Measurements from ENCODE around the gene U2AF1.
"Not testable (repeated sequence)": the region's sequence is repeated elsewhere in the genome, so short reads cannot be mapped to it uniquely, and the experiment has no call there.

Gene U2AF1

DNA sequence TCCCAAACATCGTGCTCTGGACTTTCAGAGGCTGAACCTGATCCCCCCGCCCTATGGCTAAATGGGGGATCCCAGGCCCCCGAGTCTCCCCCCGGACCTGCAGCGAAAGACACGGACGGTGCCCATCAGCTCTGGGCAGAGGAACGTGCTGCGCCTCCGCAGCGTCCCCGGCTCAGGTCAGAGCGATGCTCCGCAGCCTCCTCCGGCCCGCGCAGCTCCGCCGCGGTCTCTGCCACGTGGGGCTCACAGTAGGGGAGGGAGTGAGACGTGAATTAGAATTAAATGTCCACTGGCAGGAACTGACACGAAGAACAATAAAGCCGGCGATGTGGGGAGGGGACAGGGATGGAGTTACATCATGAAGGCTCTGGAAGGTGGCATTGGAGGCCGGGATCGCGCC is 30.7 kb downstream of the U2AF1 start:
- DNase-seq (ENCODE audit: low read depth): not testable (repeated sequence)

DNA sequence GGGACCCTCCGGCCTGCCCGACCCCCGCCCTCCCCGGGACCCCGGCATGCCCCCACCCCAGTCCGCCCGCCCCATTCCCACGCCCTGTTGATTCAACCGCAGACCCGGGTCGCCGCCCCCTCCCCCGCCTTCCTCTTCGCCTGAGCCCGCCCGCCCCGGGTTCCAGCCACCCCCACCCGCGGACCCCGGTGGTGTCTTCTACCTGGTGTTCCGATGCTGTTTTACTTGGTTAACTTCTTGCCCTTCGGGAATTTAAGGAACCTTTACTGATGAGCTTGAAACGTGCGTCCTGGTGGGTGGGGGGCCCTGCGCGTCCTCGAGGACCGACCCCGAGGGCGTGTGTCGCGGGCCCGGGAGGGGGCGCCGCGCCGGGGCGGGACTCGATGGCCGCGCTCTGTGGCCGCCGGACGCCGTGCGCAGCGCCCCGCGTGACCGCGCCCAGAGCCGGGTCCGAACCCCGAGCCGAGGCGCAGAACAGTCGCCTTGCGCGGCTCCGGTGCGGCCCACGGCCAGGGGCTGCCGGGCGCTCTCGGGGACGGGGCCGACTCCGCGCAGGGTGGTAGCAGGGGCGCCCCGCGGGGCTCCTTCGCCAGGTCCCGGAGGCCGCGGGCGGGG is 31.2 kb downstream of the U2AF1 start:
- not testable (repeated sequence) for DNase-seq (ENCODE audit: low read depth)

DNA sequence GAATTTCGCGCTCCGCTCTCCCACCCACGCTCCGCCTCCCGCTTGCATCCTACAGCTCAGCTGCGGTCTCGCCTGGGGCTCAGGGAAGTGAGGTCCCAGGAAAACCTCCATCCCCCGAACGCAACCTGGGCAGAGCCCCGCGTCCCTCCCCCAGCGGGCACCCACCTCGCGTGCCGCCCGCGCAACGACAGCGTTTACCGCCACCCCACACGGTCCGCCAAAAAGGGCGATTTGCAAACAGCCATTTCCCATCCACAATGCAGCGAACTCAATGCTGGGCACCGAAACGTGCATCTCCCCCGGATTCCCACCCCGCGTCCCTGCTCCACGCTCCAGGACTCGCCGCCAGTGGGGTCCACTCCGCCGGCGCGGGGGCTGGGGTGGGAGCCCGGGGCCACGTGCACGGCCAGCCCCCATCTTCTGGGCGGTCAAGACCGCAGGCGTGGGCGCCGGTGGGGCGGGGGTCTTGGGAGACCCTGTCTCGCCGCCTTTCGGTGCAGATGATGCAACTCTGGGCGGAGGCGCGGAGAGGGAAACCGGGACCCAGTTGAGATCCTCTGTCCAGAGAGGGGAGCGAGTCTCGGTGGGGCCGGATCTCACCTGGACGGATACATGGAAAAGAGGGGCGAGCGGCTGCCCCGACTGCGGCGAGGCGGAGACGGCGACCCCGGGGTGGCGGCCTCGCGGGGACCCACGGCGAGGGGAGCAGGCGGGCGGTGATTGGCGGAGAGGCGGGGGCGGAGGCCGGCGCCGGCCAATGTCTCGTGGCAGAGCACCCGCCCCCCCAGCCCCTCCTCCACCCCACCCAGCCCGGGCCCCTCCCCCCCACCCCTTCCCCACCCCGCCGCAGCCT is 32.0 kb downstream of the U2AF1 start, which contains the start of gene CBS:
CBS (minus strand) TSS at position 666 of the 853 bp plus-strand sequence. CDS start 3,642 bp downstream, outside the sequence.
- not testable (repeated sequence) for DNase-seq (ENCODE audit: low read depth)

- not testable (repeated sequence) for DNase-seq (ENCODE audit: low read depth)
These were observed 32.8 kb downstream of the U2AF1 start for GRCh38 chr21:43074401-43075169.

GRCh38 chr21:43072742-43073141 is 34.6 kb downstream of the U2AF1 start:
- DNase-seq (ENCODE audit: low read depth): not testable (repeated sequence)

- not testable (repeated sequence) for DNase-seq (ENCODE audit: low read depth)
These were observed 37.7 kb downstream of the U2AF1 start for GRCh38 chr21:43069682-43070081.

DNA sequence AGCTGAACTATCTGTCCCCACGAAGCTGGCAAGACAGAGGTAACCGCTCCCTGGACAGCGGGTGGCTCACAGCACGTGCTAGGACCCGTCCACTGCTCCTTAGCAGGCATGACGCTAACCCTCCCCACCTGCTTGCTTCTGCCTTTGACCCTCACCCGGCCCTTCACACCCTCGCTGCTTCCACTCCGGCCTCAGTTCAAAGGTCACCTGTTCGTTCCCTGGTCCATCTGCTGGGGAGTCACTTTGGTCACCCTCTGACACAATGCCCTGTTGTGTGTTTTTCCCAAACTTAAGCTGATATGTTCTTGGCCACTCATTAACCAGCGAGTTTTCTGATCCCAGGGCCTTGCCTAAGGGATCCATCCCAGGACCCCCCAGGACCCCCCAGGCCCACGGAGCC is 39.3 kb downstream of the U2AF1 start:
- not testable (repeated sequence) for DNase-seq (ENCODE audit: low read depth)

GRCh38 chr21:43066690-43067089 is 40.7 kb downstream of the U2AF1 start:
- not testable (repeated sequence) for DNase-seq (ENCODE audit: low read depth)

- not testable (repeated sequence) for DNase-seq (ENCODE audit: low read depth)
These were observed 41.4 kb downstream of the U2AF1 start for GRCh38 chr21:43065991-43066390.

DNA sequence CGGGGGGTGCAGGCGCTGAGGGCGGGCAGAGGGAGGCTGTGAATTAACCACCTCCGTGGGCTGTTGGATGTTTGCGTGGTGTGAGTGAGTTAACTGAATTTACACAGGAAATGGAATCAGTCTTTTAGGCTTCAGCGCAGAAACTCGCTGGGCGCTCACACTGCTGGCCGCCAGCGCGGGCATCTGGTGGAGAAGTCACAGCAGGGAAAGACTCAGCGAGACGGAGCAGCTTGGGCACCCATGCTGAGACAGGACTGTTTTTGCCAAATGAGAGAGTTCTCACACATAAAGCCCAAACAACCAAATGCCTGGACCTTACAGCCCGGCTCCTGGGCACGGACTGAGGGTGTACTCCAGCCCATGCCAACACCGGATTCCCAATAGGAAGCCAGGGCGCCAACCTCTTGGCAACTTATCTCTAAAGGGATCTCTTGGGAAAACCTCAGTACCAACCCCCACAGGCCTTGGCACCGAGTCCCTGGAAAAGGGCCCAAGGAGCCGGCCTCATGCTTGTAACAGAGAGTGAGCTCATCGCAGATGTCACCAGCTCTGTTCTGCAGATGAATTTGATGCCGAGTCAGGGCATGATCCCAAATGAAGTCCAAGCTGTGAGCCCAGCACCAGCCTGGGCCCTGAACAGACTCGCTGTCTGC is 43.0 kb downstream of the U2AF1 start:
- DNase-seq (ENCODE audit: low read depth): not testable (repeated sequence)

- DNase-seq (ENCODE audit: low read depth): not testable (repeated sequence)
These were observed 44.3 kb downstream of the U2AF1 start for GRCh38 chr21:43062955-43063664.

GRCh38 chr21:43053112-43053511 is 54.3 kb downstream of the U2AF1 start:
- DNase-seq (ENCODE audit: low read depth): not testable (repeated sequence)

GRCh38 chr21:43045876-43046821 is 61.2 kb downstream of the U2AF1 start:
- DNase-seq (ENCODE audit: low read depth): not testable (repeated sequence)

DNA sequence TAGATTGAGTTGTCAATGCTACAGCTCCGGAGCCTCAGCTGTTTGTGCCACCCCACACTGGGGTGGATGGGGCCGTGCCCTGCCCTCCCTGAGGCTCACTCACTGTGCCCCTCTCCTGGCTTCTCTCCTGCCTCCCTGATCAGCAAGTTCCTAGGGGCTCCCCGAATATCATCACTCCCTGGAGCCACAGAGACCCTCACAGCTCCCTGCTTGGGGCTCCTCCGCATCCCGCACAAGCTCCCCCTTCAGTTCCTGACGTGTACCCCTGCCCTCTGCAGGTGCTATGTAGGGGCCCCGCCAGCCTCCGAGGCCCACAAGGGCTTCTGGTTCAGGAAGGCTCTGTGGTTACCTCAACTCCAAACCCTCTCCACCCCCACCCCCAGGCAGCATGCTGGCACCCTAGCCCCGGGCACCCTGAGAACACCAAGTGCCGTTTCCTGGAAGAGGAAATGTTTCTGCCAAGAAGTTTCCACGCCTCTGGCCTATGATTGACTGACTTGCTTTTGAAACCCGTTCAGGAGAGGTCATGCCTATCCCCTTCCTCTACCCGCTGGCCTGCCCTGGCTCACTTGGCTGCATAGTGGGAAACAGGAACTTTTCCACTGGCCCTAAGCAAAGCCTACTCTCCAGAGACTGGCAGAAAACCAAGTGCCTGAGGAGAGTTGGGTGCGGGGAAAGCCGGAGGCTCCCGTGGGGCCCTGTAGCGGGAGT is 62.0 kb downstream of the U2AF1 start:
- not testable (repeated sequence) for DNase-seq (ENCODE audit: low read depth)

DNA sequence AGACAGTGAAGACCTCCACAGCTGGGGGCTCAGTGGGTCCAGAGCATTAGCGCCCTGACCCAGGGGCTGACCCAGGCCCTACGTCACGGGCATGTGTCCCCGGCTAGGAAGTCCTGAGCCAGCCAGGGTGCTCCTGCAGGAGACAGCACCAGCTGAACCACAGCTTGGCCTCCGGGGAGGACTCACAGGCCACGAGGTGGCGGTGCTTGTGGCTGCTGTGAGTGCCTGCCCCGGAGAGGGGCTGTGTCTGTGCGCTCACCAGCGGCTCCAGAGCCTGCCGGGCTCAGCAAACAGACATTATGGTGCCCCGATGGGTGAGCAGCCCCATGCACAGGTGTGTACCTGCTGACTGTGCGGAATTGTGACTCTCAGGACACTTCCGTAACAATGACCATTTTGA is 62.8 kb downstream of the U2AF1 start:
- not testable (repeated sequence) for DNase-seq (ENCODE audit: low read depth)

DNA sequence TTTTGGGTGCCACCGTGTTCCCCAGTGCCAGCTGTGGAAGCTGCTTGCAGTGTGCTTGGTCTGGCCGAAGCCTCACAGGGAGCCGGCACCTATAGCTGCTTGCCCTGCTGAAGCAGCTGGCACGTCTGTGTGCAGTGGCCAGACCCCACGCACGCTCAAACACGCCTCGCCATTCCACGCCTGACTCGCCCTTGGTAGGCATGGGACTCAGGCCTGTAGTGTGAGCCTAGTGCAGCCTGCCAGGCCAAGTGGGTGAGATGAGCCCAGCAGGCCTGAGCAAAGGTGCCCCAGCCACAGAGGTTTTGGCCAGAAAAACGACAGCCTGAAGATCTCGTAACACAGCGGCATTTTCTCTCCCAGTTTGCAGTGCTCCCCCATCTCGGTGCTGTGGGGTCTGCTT is 64.1 kb downstream of the U2AF1 start:
- DNase-seq (ENCODE audit: low read depth): not testable (repeated sequence)
